Type B pancreatic cell (in vitro differentiated cells): ENCODE results near the gene MCOLN3. TPM values are rescaled to one million over a fixed set of nuclear protein-coding genes. Genes with fewer than 3 reads are reported as not detected.
A peak's percentile ranks its signal among the peaks of the same experiment; 100 is the strongest.

Source experiments
- DNase-seq: peaks from one replicate; pipeline ENCODE4 v3.0.0; 2021; ENCODE audit warnings: mixed read lengths; ENCODE audit not compliant: unreplicated experiment; ENCODE audit errors: extremely low spot score
- H3K27ac Mint-ChIP-seq: 2 replicates; pipeline ENCODE4 v1.8.0; 2021; ENCODE audit warnings: mild to moderate bottlenecking, mixed read lengths
- H3K27me3 Mint-ChIP-seq: 2 replicates; pipeline ENCODE4 v1.8.0; 2021; ENCODE audit warnings: mixed read lengths
- H3K36me3 Mint-ChIP-seq: 2 replicates; pipeline ENCODE4 v1.8.0; 2021; ENCODE audit warnings: mixed read lengths
- H3K4me1 Mint-ChIP-seq: one replicate; pipeline ENCODE4 v1.8.0; 2021; ENCODE audit warnings: mixed read lengths; ENCODE audit not compliant: unreplicated experiment
- H3K4me3 Mint-ChIP-seq: 2 replicates; pipeline ENCODE4 v1.8.0; 2021; ENCODE audit warnings: mild to moderate bottlenecking, mixed read lengths
- H3K9me3 Mint-ChIP-seq: 2 replicates; pipeline ENCODE4 v1.8.0; 2021; ENCODE audit warnings: mixed read lengths
- CTCF ChIP-seq: fragments of 200-600 bp; sonication (generic); conservative IDR thresholded peaks from 2 replicates; pipeline ENCODE4 v1.5.0; 2021; ENCODE audit warnings: antibody characterized with exemption, mild to moderate bottlenecking
- total RNA-seq: library from RNA; stranded (reverse); gene quantifications from 2 replicates; pipeline ENCODE4 v1.2.1, GENCODE V29; 2021; ENCODE audit warnings: low replicate concordance

MCOLN3 gene
- total RNA-seq, 1 donor from 2014 or later: 3.4 TPM

GRCh38 chr1:85060038-85060437, 11.7 kb upstream of the MCOLN3 start:
- DNase-seq: no peak
- Mint-ChIP-seq H3K27me3 (no peaks in the 10 kb centered on the region), H3K36me3 (no peaks in the 10 kb centered on the region), H3K9me3 (no peaks in the 10 kb centered on the region), H3K4me1 (peaks cover 23% of the 10 kb centered on the region), H3K27ac (no peak overlapping the region), H3K4me3 (peak overlapping the region; percentile 12)
- no peak for TF ChIP-seq CTCF

- peaks cover 23% of the 10 kb centered on the region for H3K4me1 Mint-ChIP-seq
- TF ChIP-seq CTCF: no peak
- no peaks in the 10 kb centered on the region for H3K9me3 Mint-ChIP-seq
- no peak overlapping the region for H3K4me3 Mint-ChIP-seq
- no peak overlapping the region for H3K27ac Mint-ChIP-seq
- no peak for DNase-seq
- no peaks in the 10 kb centered on the region for H3K36me3 Mint-ChIP-seq
- H3K27me3 Mint-ChIP-seq: no peaks in the 10 kb centered on the region
These were observed 11.3 kb upstream of the MCOLN3 start for GRCh38 chr1:85059563-85059962.

GRCh38 chr1:85058786-85059185, 10.5 kb upstream of the MCOLN3 start:
- H3K4me1 Mint-ChIP-seq: peaks cover 23% of the 10 kb centered on the region
- H3K4me3 Mint-ChIP-seq: no peak overlapping the region
- H3K27ac Mint-ChIP-seq: no peak overlapping the region
- TF ChIP-seq CTCF: no peak
- no peaks in the 10 kb centered on the region for H3K36me3 Mint-ChIP-seq
- no peak for DNase-seq
- H3K9me3 Mint-ChIP-seq: no peaks in the 10 kb centered on the region
- H3K27me3 Mint-ChIP-seq: no peaks in the 10 kb centered on the region

- no peaks in the 10 kb centered on the region for H3K27me3 Mint-ChIP-seq
- DNase-seq: no peak
These were observed 10.0 kb upstream of the MCOLN3 start for GRCh38 chr1:85058311-85058710.

GRCh38 chr1:85054664-85055063, 6.4 kb upstream of the MCOLN3 start:
- Mint-ChIP-seq H3K36me3 (no peaks in the 10 kb centered on the region), H3K4me1 (no peaks in the 10 kb centered on the region), H3K4me3 (no peak overlapping the region), H3K27me3 (peaks cover 17% of the 10 kb centered on the region), H3K27ac (no peak overlapping the region), H3K9me3 (no peaks in the 10 kb centered on the region)
- TF ChIP-seq CTCF: no peak
- DNase-seq: no peak

More at GRCh38 chr1:85058311-85058710, 10.0 kb upstream of the MCOLN3 start:
- Mint-ChIP-seq H3K27ac (no peak overlapping the region), H3K36me3 (no peaks in the 10 kb centered on the region), H3K4me3 (no peak overlapping the region), H3K4me1 (peaks cover 21% of the 10 kb centered on the region), H3K9me3 (no peaks in the 10 kb centered on the region)
- no peak for TF ChIP-seq CTCF

- H3K27me3 Mint-ChIP-seq: peaks cover 58% of the 10 kb centered on the region
These were observed 1.5 kb upstream of the MCOLN3 start for GRCh38 chr1:85049735-85050166.

More at GRCh38 chr1:85049735-85050166, 1.5 kb upstream of the MCOLN3 start:
- Mint-ChIP-seq H3K36me3 (no peaks in the 10 kb centered on the region), H3K9me3 (no peaks in the 10 kb centered on the region), H3K4me3 (peak overlapping the region; percentile 67), H3K27ac (no peak overlapping the region), H3K4me1 (peaks cover 4% of the 10 kb centered on the region)
- DNase-seq: no peak
- no peak for TF ChIP-seq CTCF
